Mucosa of stomach (tissue), 1 donor: ENCODE measurements around the gene CRY1.
"Not testable (repeated sequence)": the region's sequence is repeated elsewhere in the genome, so short reads cannot be mapped to it uniquely, and the experiment has no call there.

Experiments
- H3K27me3 ChIP-seq: one replicate; pipeline ENCODE4 v1.7.0; 2013; ENCODE audit warnings: mild to moderate bottlenecking, low read length; ENCODE audit not compliant: control insufficient read depth, insufficient read depth
- H3K36me3 ChIP-seq: one replicate; pipeline ENCODE4 v1.7.0; 2013; ENCODE audit warnings: low read length; ENCODE audit not compliant: control insufficient read depth, insufficient read depth
- H3K4me1 ChIP-seq: one replicate; pipeline ENCODE4 v1.7.0; 2013; ENCODE audit warnings: mild to moderate bottlenecking, low read length; ENCODE audit not compliant: control insufficient read depth, insufficient read depth
- H3K4me3 ChIP-seq: one replicate; pipeline ENCODE4 v1.7.0; 2013; ENCODE audit warnings: low read length
- H3K9ac ChIP-seq: one replicate; pipeline ENCODE4 v1.7.0; 2013; ENCODE audit warnings: mild to moderate bottlenecking, low read length, moderate library complexity
- H3K9me3 ChIP-seq: one replicate; pipeline ENCODE4 v1.7.0; 2013; ENCODE audit warnings: mild to moderate bottlenecking, low read length, moderate library complexity; ENCODE audit not compliant: control insufficient read depth
- donor health status: Pancreatic carcinoma.

Gene CRY1

DNA sequence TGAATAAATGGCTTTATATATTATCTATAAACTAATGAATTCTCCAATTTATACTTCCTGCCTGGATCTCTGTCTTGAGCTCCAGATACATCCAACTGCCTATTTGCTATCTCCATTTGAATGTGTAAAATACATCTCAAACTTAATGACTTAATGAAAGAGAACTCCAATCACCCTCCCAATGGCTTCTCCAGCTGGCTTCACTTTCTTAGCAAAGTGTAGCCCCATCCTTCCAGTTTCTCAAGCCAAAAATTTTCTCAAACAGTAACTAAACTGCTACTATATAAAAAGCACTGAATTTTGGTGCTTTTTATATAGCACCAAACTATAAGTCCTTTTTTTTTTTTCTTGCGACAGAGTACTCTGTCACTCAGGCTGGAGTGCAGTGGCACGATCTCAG lies 2.6 kb downstream of the CRY1 start:
- Histone ChIP-seq H3K4me1 (peaks cover 16% of the 10 kb centered on the region), H3K27me3 (no peaks in the 10 kb centered on the region), H3K9ac (no peak overlapping the region), H3K9me3 (no peaks in the 10 kb centered on the region), H3K36me3 (no peaks in the 10 kb centered on the region), H3K4me3 (no peak overlapping the region)

DNA sequence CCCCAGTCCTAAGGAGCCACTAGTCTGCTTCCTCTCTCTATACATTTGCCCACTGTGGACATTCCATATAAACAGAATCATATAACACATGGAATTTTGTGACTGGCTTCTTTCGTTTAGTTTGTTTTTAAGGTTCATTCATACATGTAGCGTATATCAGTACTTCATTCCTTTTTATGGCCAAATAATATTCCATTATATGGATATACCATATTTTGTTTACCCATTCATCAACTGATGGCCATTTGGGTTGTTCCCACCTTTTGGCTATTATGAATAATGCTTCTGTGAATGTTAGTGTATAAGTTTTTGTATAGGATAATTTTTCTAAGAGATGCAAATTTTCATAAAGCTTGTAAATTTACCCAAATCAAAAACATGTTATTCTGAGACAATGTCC lies 4.4 kb downstream of the CRY1 start:
- no peaks in the 10 kb centered on the region for H3K9me3 ChIP-seq
- H3K36me3 ChIP-seq: no peaks in the 10 kb centered on the region
- H3K27me3 ChIP-seq: no peaks in the 10 kb centered on the region
- no peak overlapping the region for H3K4me3 ChIP-seq
- H3K9ac ChIP-seq: no peak overlapping the region
- H3K4me1 ChIP-seq: peaks cover 16% of the 10 kb centered on the region

DNA sequence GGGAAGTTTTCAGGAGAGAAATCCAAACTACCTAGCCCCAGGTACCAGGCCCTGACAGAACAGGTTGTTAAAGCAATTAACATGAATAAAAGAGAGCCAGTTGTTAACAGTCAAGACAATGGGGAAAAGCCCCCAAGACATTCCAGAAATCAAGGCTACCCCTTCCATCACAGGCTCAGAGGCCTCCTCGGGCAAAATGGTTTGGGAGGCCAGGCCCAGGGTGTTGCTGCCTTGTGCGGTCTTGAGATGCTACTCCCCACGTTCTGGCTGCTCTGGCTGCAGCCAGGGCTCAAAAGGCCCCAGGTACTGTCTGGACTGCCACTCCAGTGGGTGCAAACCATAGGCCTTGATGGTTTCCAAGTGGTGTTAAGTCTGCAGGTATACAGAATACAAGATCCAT lies 7.0 kb downstream of the CRY1 start:
- Histone ChIP-seq H3K27me3 (no peaks in the 10 kb centered on the region), H3K9me3 (no peaks in the 10 kb centered on the region), H3K4me1 (peaks cover 5% of the 10 kb centered on the region), H3K4me3 (no peak overlapping the region), H3K36me3 (no peaks in the 10 kb centered on the region), H3K9ac (no peak overlapping the region)

DNA sequence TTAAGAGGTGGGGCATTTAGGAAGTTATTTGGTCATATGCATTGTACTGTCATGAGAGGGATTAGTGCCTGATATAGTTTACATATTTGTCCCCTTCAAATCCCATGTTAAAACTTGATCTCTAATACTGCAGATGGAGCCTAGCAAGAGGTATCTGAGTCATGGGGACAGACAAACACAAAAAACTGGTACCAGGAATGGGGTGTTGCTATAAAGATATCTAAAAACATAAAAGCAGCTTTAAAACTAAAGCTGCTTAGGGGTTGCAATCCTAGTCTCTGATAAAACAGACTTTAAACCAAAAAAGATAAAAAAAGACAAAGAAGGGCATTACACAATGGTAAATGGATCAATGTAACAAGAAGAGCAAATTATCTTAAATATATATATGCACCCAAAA lies 11.6 kb downstream of the CRY1 start:
- H3K9me3 ChIP-seq: no peaks in the 10 kb centered on the region
- no peak overlapping the region for H3K9ac ChIP-seq
- no peaks in the 10 kb centered on the region for H3K36me3 ChIP-seq
- no peaks in the 10 kb centered on the region for H3K27me3 ChIP-seq
- no peaks in the 10 kb centered on the region for H3K4me1 ChIP-seq
- H3K4me3 ChIP-seq: no peak overlapping the region

DNA sequence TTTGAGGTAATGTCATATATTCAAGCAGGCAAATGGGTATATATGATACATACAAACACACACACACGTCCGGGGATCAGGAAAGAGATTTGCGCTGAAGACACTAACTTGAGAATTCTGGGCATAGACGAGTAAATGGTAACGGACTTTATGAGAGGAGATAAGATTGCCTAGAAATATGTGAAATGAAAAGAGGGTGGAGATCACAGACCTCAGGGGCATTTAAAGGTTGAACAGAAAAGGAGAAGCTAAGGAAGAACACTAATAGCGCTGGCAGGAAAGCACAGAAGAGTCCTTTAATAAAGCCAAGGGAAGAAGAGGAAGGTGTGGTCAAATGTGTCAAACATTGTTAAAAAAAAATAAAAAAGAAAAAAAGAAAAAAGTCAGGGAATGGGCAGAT lies 13.1 kb downstream of the CRY1 start:
- no peak overlapping the region for H3K4me3 ChIP-seq
- no peaks in the 10 kb centered on the region for H3K36me3 ChIP-seq
- no peaks in the 10 kb centered on the region for H3K4me1 ChIP-seq
- no peaks in the 10 kb centered on the region for H3K9me3 ChIP-seq
- H3K27me3 ChIP-seq: no peaks in the 10 kb centered on the region
- no peak overlapping the region for H3K9ac ChIP-seq

DNA sequence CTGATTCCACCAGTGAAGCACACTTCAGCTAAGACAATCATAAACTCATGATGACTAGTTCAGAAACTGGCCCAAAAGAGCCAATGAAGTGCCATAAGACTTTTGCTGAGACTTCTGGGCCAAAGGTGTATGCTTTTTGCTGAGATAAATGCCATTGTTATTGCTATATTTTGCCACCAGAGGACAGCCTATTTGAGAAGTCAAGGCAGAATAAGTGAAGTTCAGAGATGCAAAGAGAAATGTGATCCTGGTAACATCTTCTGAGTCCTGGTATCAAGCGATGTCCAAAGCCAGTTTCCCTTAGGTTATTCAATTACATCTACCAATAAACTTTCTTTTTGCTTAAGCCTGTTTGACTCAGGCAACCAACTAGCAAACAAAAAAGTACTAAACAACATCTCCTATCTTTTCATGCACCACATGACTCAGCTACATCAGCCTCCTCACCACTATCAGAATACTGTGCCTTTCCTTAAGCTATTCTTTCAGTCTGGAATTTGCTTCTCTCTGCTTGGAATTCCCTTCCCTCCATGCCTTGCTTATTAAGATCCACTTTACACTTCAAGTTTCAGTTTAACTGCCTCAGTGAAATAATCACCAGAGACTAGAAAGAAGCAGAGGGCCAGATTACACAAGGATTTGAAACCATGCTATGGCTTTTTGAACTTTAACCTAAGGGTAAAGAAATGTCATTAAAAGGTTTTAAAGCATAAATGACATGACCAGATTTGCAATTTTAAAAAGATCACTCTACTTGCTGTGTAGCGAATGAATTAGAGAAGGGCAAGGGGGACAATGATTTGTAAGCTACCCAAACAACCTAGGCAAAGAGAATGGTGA lies 14.0 kb downstream of the CRY1 start:
- Histone ChIP-seq H3K9ac (no peak overlapping the region), H3K4me3 (no peak overlapping the region), H3K36me3 (no peaks in the 10 kb centered on the region), H3K4me1 (no peaks in the 10 kb centered on the region), H3K9me3 (no peaks in the 10 kb centered on the region), H3K27me3 (no peaks in the 10 kb centered on the region)

DNA sequence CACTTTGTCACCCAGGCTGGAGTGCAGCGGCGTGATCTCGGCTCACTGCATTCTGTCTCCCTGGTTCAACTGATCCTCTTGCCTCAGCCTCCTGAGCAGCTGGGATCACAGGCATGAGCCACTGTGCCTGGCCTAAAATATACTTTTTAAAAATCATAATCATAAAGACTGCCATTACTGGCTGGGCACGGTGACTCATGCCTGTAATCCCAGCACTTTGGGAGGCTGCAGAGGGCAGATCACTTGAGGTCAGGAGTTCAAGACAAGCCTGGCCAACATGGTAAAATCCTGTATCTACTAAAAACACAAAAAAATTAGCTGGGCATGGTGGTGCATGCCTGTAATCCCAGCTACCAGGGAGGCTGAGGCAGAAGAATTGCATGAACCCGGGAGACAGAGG lies 20.1 kb downstream of the CRY1 start:
- H3K36me3 ChIP-seq, H3K27me3 ChIP-seq, H3K9ac ChIP-seq, H3K4me1 ChIP-seq, H3K4me3 ChIP-seq, H3K9me3 ChIP-seq: not testable (repeated sequence)

DNA sequence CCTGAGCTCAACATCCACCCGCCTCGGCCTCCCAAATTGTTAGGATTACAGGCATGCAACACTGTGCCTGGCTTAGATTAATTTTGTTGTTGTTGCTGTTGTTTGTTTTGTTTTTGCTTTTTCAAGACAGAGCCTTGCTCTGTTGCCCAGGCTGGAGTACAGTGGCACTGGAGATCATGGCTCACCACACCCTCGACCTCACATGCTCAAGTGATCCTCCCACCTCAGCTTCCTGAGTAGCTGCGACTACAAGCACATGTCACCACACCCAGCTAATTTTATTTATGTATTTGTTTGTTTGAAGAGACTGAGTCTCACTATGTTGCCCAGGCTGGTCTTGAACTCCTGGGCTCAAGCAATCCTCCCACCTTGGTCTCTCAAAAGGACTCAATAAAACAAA lies 26.7 kb downstream of the CRY1 start:
- H3K4me3 ChIP-seq: no peak overlapping the region

DNA sequence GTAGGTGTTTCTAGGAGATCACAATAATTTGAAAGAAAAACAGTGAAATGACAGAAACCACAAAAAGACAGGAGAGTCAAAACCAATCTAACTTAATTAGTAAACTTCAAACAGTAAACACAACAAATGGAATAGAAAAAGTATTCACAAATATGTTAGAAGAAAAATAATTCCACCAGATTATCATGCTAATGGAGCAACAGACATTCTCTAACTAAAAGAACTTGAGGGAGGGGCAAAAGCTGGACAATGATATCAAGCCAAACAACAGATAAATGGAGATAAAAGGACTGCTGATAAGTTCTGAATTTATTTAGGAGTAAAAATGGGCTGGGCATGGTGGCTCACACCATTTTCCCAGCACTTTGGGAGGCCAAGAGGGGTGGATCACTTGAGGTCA lies 28.7 kb downstream of the CRY1 start:
- no peaks in the 10 kb centered on the region for H3K9me3 ChIP-seq
- H3K27me3 ChIP-seq: no peaks in the 10 kb centered on the region
- no peak overlapping the region for H3K4me3 ChIP-seq
- H3K4me1 ChIP-seq: no peaks in the 10 kb centered on the region
- no peak overlapping the region for H3K9ac ChIP-seq
- no peaks in the 10 kb centered on the region for H3K36me3 ChIP-seq

More for the DNA sequence above, 26.7 kb downstream of the CRY1 start:
- Histone ChIP-seq H3K27me3 (no peaks in the 10 kb centered on the region), H3K36me3 (no peaks in the 10 kb centered on the region), H3K9me3 (no peaks in the 10 kb centered on the region), H3K9ac (no peak overlapping the region), H3K4me1 (no peaks in the 10 kb centered on the region)

DNA sequence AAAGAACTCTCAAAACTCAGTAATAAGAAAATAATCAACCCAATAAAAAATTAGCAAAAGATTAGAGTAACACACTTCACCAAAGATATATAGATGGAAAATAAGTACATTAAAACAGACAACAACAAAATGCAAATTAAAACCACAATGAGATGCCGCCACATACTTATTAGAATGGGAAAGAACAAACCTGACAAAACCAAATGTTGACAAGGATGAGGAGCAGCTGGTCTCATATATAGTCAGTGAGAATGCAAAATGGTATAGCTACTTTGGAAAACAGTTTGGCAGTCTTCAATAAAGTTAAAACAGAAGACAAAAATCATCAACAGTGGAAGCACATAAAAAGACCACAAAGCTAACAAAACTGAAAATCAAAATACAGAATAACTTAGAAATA lies 29.1 kb downstream of the CRY1 start:
- H3K9me3 ChIP-seq: no peaks in the 10 kb centered on the region
- no peaks in the 10 kb centered on the region for H3K4me1 ChIP-seq
- H3K27me3 ChIP-seq: no peaks in the 10 kb centered on the region
- H3K4me3 ChIP-seq: no peak overlapping the region
- H3K36me3 ChIP-seq: no peaks in the 10 kb centered on the region
- H3K9ac ChIP-seq: no peak overlapping the region

DNA sequence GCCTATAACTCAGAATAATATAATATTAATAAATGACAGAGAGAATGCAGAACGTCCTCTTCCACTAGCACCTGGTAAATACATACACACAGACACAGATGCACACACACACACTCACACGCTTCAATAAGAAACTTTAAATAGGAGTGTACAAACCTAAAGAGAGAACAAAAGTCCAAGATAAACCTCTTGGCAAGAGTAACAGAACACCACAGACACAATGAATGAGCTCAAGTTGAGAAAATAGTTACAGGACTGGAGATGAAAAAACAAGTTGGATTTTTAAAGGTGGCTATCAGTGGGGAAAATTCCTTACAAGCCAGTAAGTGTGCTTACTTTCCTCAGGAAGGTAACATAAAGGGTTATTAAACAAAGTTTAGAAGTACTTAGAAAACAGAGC lies 35.2 kb downstream of the CRY1 start:
- peaks cover 13% of the 10 kb centered on the region for H3K4me1 ChIP-seq
- H3K4me3 ChIP-seq: no peak overlapping the region
- H3K36me3 ChIP-seq: no peaks in the 10 kb centered on the region
- no peak overlapping the region for H3K9ac ChIP-seq
- no peaks in the 10 kb centered on the region for H3K27me3 ChIP-seq
- H3K9me3 ChIP-seq: no peaks in the 10 kb centered on the region

DNA sequence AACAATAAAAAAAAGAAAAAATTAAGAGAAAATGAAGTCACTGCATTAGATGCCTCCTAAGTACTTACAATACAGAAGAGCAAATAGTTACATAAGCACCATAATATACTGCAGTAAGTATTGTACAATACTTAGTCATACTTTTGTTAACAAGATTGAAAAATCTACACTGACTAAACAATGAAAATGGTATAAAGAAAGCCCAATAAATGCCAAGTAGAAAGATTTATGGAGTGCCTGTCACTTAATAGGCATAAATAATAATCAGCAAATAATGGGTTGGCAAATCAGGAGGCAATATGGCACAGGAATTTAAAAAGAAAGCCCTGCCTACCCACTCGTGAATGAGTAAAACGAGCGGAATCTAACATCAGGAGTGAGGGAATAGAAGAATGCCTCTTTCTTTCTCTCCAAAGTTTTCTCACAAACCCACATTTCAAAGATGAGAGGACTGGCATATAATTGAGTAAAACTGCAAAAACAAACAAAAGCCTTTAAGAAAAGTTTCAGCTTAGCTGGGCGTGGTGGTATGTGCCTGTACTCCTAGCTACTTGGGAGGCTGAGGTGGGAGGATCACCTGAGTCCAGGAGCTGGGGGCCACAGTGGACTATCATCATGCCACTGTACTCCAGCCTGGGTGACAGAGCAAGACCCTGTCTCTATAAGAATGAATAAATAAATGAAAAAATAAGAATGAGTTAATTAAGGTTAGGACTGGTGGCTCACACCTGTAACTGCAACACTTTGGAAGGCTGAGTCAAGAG lies 36.1 kb downstream of the CRY1 start:
- H3K9ac ChIP-seq: no peak overlapping the region

More for the DNA sequence above, 36.1 kb downstream of the CRY1 start:
- Histone ChIP-seq H3K36me3 (no peaks in the 10 kb centered on the region), H3K9me3 (no peaks in the 10 kb centered on the region), H3K27me3 (no peaks in the 10 kb centered on the region), H3K4me1 (peaks cover 13% of the 10 kb centered on the region), H3K4me3 (no peak overlapping the region)
